Prostate gland (tissue), 2 donors: Measurements from ENCODE around the gene DRC1.

Experiments
- POLR2A ChIP-seq: fragments of 450-650 bp; IDR thresholded peaks from one replicate; pipeline ENCODE4 v1.6.1; 2016; ENCODE audit warnings: antibody characterized with exemption, mild to moderate bottlenecking
- TF ChIP-seq, protein P1 (sequence below), 4 experiments: fragments of 200-600 bp in 2 of 4; fragments of 450-650 bp in 2 of 4; sonication (generic) in 2 of 4; IDR thresholded peaks; 1 replicate in 3 of 4; 2 replicates in 1 of 4; pipeline ENCODE4 v1.5.1; 2016 to 2019; ENCODE audit warnings: antibody characterized with exemption in 4 of 4, mild to moderate bottlenecking in 2 of 4, moderate library complexity in 2 of 4

DNA sequence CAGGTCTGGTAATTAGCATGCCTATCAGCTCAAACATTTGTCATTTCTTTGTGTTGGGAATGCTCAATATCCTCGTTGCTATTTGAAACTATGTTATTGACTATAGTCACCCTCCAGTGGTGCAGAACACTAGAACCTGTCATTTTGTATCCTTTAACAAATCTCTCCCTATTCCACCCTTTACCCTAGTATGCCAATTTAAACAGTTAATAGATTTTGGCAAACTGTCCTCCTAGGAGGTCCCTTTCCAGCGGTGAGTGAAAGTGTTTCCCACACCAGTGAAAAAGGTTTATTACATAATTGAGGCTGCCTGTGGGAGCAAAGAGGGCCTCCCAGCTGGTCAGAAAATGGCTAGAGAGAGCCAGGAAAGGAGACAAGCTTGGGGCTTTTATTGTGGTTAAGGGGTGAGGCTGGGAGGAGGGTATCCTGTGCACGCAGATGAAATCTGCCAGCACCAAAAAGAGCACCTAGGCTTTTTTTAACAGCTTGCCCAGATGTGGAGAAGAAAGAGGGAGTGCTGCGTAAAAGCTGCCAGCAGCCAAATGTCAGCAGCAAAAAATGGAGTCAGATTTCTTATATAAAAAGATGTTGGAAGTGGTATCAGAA is 1.8 kb upstream of the DRC1 start:
- TF ChIP-seq, protein P1, sequence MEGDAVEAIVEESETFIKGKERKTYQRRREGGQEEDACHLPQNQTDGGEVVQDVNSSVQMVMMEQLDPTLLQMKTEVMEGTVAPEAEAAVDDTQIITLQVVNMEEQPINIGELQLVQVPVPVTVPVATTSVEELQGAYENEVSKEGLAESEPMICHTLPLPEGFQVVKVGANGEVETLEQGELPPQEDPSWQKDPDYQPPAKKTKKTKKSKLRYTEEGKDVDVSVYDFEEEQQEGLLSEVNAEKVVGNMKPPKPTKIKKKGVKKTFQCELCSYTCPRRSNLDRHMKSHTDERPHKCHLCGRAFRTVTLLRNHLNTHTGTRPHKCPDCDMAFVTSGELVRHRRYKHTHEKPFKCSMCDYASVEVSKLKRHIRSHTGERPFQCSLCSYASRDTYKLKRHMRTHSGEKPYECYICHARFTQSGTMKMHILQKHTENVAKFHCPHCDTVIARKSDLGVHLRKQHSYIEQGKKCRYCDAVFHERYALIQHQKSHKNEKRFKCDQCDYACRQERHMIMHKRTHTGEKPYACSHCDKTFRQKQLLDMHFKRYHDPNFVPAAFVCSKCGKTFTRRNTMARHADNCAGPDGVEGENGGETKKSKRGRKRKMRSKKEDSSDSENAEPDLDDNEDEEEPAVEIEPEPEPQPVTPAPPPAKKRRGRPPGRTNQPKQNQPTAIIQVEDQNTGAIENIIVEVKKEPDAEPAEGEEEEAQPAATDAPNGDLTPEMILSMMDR (IDR thresholded peaks at IDR 0.05), result no peak
- TF ChIP-seq POLR2A, result no peak
